Chondrocyte (in vitro differentiated cells): Measurements from ENCODE around the gene GNG7. TPM values are rescaled to one million over a fixed set of nuclear protein-coding genes. Genes with fewer than 3 reads are reported as not detected.
"Not testable (repeated sequence)": the region's sequence is repeated elsewhere in the genome, so short reads cannot be mapped to it uniquely, and the experiment has no call there.

Experiments
- DNase-seq: peaks from one replicate; pipeline ENCODE4 v3.0.0; 2021; ENCODE audit warnings: mixed read lengths, low spot score
- H3K27ac Mint-ChIP-seq: one replicate; pipeline ENCODE4 v1.8.0; 2021; ENCODE audit warnings: mild to moderate bottlenecking, moderate library complexity, mixed read lengths; ENCODE audit not compliant: unreplicated experiment
- H3K27me3 Mint-ChIP-seq: 2 replicates; pipeline ENCODE4 v1.8.0; 2021; ENCODE audit warnings: low read depth, mixed read lengths
- H3K36me3 Mint-ChIP-seq: 2 replicates; pipeline ENCODE4 v1.8.0; 2021; ENCODE audit warnings: low read depth, mixed read lengths
- H3K4me1 Mint-ChIP-seq: 2 replicates; pipeline ENCODE4 v1.8.0; 2021; ENCODE audit warnings: low read depth, mild to moderate bottlenecking, mixed read lengths
- H3K4me3 Mint-ChIP-seq: one replicate; pipeline ENCODE4 v1.8.0; 2021; ENCODE audit warnings: mild to moderate bottlenecking, moderate library complexity, mixed read lengths; ENCODE audit not compliant: unreplicated experiment
- H3K9me3 Mint-ChIP-seq: 2 replicates; pipeline ENCODE4 v1.8.0; 2021; ENCODE audit warnings: low read depth, mixed read lengths
- CTCF ChIP-seq: fragments of 200-600 bp; sonication (generic); IDR thresholded peaks from 2 replicates; pipeline ENCODE4 v1.5.0; 2021; ENCODE audit warnings: antibody characterized with exemption, mild to moderate bottlenecking, moderate library complexity
- total RNA-seq: library from RNA; stranded (reverse); gene quantifications from 3 replicates; pipeline ENCODE4 v1.2.1, GENCODE V29; 2021

GNG7 gene
- total RNA-seq, 1 donor from 2014 or later, result 1.9 TPM

DNA sequence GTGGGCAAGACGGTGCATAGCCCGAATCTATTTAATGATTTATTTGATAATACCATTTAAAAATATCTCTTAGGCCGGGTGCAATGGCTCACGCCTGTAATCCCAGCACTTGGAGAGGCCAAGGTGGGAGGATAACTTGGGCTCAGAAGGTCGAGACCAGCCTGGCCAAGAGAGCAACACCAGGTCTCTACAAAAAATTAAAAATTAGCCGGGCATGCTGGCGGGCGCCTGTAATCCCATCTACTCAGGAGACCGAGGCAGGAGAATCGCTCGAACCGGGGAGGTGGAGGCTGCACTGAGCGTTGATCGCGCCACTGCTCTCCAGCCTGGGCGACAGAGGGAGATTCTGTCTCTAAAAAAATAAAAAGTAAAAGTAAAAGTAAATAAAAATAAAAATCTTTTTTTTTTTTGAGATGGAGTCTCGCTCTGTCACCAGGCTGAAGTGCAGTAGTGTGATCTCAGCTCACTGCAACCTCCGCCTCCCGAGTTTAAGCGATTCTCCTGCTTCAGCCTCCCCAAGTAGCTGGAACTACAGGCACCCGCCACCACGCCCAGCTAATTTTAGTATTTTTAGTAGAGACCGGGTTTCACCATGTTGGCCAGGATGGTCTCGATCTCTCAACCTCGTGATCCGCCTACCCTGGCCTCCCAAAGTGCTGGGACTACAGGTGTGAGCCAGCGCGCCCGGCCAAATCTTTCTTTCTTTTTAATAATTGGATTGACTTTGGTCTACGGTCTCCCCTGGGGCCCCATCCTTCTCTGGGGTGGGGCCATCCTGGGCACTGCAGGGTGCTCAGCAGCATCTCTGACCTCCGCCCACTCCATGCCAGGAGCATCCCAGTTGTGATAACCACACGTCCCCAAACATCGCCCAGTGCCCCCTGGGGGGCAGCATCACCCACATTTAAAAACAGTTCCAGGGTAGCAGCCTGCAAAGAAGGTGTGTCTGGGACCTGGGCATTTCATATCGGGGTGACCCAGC is 90.7 kb downstream of the GNG7 start:
- DNase-seq, result peak; percentile 54
- peaks cover 53% of the 10 kb centered on the region for H3K4me1 Mint-ChIP-seq
- H3K9me3 Mint-ChIP-seq, result no peaks in the 10 kb centered on the region
- peak overlapping the region; percentile 57 for H3K4me3 Mint-ChIP-seq
- peak; percentile 59 for TF ChIP-seq CTCF
- H3K27ac Mint-ChIP-seq, result peak overlapping the region; percentile 92
- H3K27me3 Mint-ChIP-seq, result no peaks in the 10 kb centered on the region
- no peaks in the 10 kb centered on the region for H3K36me3 Mint-ChIP-seq

GRCh38 chr19:2610637-2611482 is 91.6 kb downstream of the GNG7 start:
- peak; percentile 98 for DNase-seq
- Mint-ChIP-seq H3K36me3 (no peaks in the 10 kb centered on the region), H3K9me3 (no peaks in the 10 kb centered on the region), H3K27ac (peak overlapping the region; percentile 98), H3K4me3 (peak overlapping the region; percentile 57), H3K27me3 (no peaks in the 10 kb centered on the region), H3K4me1 (peaks cover 58% of the 10 kb centered on the region)
- peak; percentile 98 for TF ChIP-seq CTCF

DNA sequence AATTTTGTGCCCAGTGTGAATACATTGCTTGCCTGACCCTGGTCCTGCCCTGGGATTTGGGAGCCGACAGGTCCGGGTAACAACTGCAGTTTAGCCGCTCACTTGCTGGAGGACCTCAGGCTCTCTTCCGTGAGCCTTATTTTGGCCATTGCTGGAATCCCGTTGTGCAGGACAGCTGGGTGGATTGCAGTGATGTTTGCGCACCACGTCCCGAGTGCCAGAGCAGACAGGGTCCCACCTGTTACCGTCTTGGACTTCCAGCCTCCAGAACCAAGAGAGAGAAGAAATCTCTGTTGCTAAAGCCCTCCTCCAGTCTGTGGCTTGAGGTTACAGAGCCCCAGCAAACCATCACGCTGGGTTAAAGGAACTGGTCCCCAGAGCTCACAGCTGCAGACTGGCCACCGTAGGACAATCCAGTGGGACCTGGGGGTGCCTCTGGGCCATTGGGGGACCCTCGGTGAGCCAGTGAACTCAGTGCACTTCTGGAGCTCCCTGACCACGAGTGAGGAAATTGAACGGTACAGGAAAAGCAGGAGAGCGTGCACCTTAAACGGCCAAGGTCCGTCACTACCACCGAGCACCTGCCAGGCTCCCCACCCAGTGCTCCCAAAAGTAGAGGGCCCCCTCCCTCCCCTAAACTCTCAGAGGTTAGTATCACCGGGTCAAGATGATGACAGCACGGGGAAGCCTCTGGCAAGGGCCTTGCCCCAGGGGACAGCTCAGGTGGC is 92.9 kb downstream of the GNG7 start:
- DNase-seq, result peak; percentile 44
- Mint-ChIP-seq H3K27ac (peak overlapping the region; percentile 84), H3K4me3 (no peak overlapping the region), H3K27me3 (no peaks in the 10 kb centered on the region), H3K9me3 (peaks cover 3% of the 10 kb centered on the region), H3K36me3 (peaks cover 1% of the 10 kb centered on the region), H3K4me1 (peaks cover 67% of the 10 kb centered on the region)
- TF ChIP-seq CTCF, result no peak

- not testable (repeated sequence) for H3K9me3 Mint-ChIP-seq, DNase-seq, H3K27ac Mint-ChIP-seq, H3K27me3 Mint-ChIP-seq, H3K36me3 Mint-ChIP-seq, H3K4me3 Mint-ChIP-seq
- H3K4me1 Mint-ChIP-seq, result peaks cover 65% of the 10 kb centered on the region
Observed at GRCh38 chr19:2609034-2609388, 93.5 kb downstream of the GNG7 start.

GRCh38 chr19:2608602-2608922 is 93.9 kb downstream of the GNG7 start:
- peaks cover 1% of the 10 kb centered on the region for H3K36me3 Mint-ChIP-seq
- H3K4me3 Mint-ChIP-seq, result no peak overlapping the region
- peaks cover 65% of the 10 kb centered on the region for H3K4me1 Mint-ChIP-seq
- H3K9me3 Mint-ChIP-seq, result peaks cover 3% of the 10 kb centered on the region
- no peaks in the 10 kb centered on the region for H3K27me3 Mint-ChIP-seq
- TF ChIP-seq CTCF, result no peak
- DNase-seq, result no peak
- no peak overlapping the region for H3K27ac Mint-ChIP-seq
